ENCODE measurements around the gene MYO3B.

The MYO3B gene

GRCh38 chr2:170461889-170462288 lies 283.9 kb downstream of the MYO3B start:
- TF ChIP-seq YY1 (IDR thresholded peaks at IDR 0.05; ENCODE audit: low read depth) (no peak), RAD21 (IDR thresholded peaks at IDR 0.05; ENCODE audit: low read depth) (0 out of 2 replicates have a peak, but pooled peaks have one; percentile 12)

- no peak for TF ChIP-seq EP300 (IDR thresholded peaks at IDR 0.05; ENCODE audit: borderline replicate concordance)
- TF ChIP-seq NFIC (IDR thresholded peaks at IDR 0.05): no peak
- TF ChIP-seq USF1 (IDR thresholded peaks at IDR 0.05): no peak
- TF ChIP-seq MAX (IDR thresholded peaks at IDR 0.05): no peak
- no peak for TF ChIP-seq YY1 (IDR thresholded peaks at IDR 0.05; ENCODE audit: low read depth)
- no peak for TF ChIP-seq CEBPB (IDR thresholded peaks at IDR 0.05)
- no peak for TF ChIP-seq EGR1 (IDR thresholded peaks at IDR 0.05)
- no peak for TF ChIP-seq TCF12 (IDR thresholded peaks at IDR 0.05; ENCODE audit: low read depth)
Measured at GRCh38 chr2:170462433-170463205, 284.7 kb downstream of the MYO3B start.

GRCh38 chr2:170463206-170463537 lies 285.2 kb downstream of the MYO3B start:
- no peak for TF ChIP-seq YY1 (IDR thresholded peaks at IDR 0.05; ENCODE audit: low read depth)

GRCh38 chr2:170464268-170464667 lies 286.3 kb downstream of the MYO3B start:
- no peak for TF ChIP-seq TEAD4 (IDR thresholded peaks at IDR 0.05)
- no peak for TF ChIP-seq ZBTB7A (IDR thresholded peaks at IDR 0.05; ENCODE audit: low read depth)
- no peak for TF ChIP-seq EGR1 (IDR thresholded peaks at IDR 0.05)
- TF ChIP-seq RAD21 (IDR thresholded peaks at IDR 0.05; ENCODE audit: low read depth): no peak
- TF ChIP-seq MAX (IDR thresholded peaks at IDR 0.05): no peak
- TF ChIP-seq USF1 (IDR thresholded peaks at IDR 0.05): no peak
- no peak for TF ChIP-seq CREB1 (IDR thresholded peaks at IDR 0.05; ENCODE audit: low read depth)
- no peak for TF ChIP-seq CEBPB (IDR thresholded peaks at IDR 0.05)
- TF ChIP-seq YY1 (IDR thresholded peaks at IDR 0.05; ENCODE audit: low read depth): no peak
- no peak for TF ChIP-seq REST (IDR thresholded peaks at IDR 0.05; ENCODE audit: low read depth)
- no peak for TF ChIP-seq EP300 (IDR thresholded peaks at IDR 0.05; ENCODE audit: borderline replicate concordance)
- TF ChIP-seq TCF12 (IDR thresholded peaks at IDR 0.05; ENCODE audit: low read depth): no peak

- TF ChIP-seq CREB1 (IDR thresholded peaks at IDR 0.05; ENCODE audit: low read depth) (no peak), MAX (IDR thresholded peaks at IDR 0.05) (no peak), NFIC (IDR thresholded peaks at IDR 0.05) (peak; percentile 50; the same call in 1 of the 2 replicates), TEAD4 (IDR thresholded peaks at IDR 0.05) (0 out of 2 replicates have a peak, but pooled peaks have one; percentile 29), YY1 (IDR thresholded peaks at IDR 0.05; ENCODE audit: low read depth) (no peak)
Measured at GRCh38 chr2:170465241-170465640, 287.3 kb downstream of the MYO3B start.

- TF ChIP-seq NFIC (IDR thresholded peaks at IDR 0.05): no peak
- TF ChIP-seq REST (IDR thresholded peaks at IDR 0.05; ENCODE audit: low read depth): no peak
- no peak for TF ChIP-seq YY1 (IDR thresholded peaks at IDR 0.05; ENCODE audit: low read depth)
- no peak for TF ChIP-seq CEBPB (IDR thresholded peaks at IDR 0.05)
- no peak for TF ChIP-seq ZBTB7A (IDR thresholded peaks at IDR 0.05; ENCODE audit: low read depth)
- TF ChIP-seq TEAD4 (IDR thresholded peaks at IDR 0.05): no peak
- no peak for TF ChIP-seq FOXM1 (IDR thresholded peaks at IDR 0.05; ENCODE audit: borderline replicate concordance, low read depth)
- no peak for TF ChIP-seq RAD21 (IDR thresholded peaks at IDR 0.05; ENCODE audit: low read depth)
- no peak for TF ChIP-seq USF1 (IDR thresholded peaks at IDR 0.05)
- no peak for TF ChIP-seq EP300 (IDR thresholded peaks at IDR 0.05; ENCODE audit: borderline replicate concordance)
- TF ChIP-seq TCF12 (IDR thresholded peaks at IDR 0.05; ENCODE audit: low read depth): no peak
- TF ChIP-seq MAX (IDR thresholded peaks at IDR 0.05): no peak
- no peak for TF ChIP-seq EGR1 (IDR thresholded peaks at IDR 0.05)
- TF ChIP-seq TAF1 (IDR thresholded peaks at IDR 0.05; ENCODE audit: low read depth): no peak
- no peak for TF ChIP-seq CREB1 (IDR thresholded peaks at IDR 0.05; ENCODE audit: low read depth)
Measured at GRCh38 chr2:170466632-170467031, 288.7 kb downstream of the MYO3B start.
